C4-2B (cell line): Measurements from ENCODE around the gene APMAP.
"Not testable (repeated sequence)": the region's sequence is repeated elsewhere in the genome, so short reads cannot be mapped to it uniquely, and the experiment has no call there.

Experiments
- H3K27ac ChIP-seq: fragments of 450-650 bp; 2 replicates; pipeline ENCODE4 v1.5.1; 2017
- ZFX ChIP-seq: fragments of 450-650 bp; IDR thresholded peaks from 2 replicates; pipeline ENCODE4 v1.6.1; 2017
- TF ChIP-seq, protein P1 (sequence below): fragments of 450-650 bp; conservative IDR thresholded peaks from 2 replicates; pipeline ENCODE4 v1.5.1; 2017; ENCODE audit warnings: mild to moderate bottlenecking

The APMAP gene

GRCh38 chr20:24951536-24952083 lies 40.9 kb downstream of the APMAP start:
- no peak for TF ChIP-seq ZFX
- TF ChIP-seq, protein P1, sequence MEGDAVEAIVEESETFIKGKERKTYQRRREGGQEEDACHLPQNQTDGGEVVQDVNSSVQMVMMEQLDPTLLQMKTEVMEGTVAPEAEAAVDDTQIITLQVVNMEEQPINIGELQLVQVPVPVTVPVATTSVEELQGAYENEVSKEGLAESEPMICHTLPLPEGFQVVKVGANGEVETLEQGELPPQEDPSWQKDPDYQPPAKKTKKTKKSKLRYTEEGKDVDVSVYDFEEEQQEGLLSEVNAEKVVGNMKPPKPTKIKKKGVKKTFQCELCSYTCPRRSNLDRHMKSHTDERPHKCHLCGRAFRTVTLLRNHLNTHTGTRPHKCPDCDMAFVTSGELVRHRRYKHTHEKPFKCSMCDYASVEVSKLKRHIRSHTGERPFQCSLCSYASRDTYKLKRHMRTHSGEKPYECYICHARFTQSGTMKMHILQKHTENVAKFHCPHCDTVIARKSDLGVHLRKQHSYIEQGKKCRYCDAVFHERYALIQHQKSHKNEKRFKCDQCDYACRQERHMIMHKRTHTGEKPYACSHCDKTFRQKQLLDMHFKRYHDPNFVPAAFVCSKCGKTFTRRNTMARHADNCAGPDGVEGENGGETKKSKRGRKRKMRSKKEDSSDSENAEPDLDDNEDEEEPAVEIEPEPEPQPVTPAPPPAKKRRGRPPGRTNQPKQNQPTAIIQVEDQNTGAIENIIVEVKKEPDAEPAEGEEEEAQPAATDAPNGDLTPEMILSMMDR, result no peak
- no peak overlapping the region for H3K27ac ChIP-seq

GRCh38 chr20:24950836-24951525 lies 41.6 kb downstream of the APMAP start:
- TF ChIP-seq, protein P1, result no peak
- TF ChIP-seq ZFX, result no peak

DNA sequence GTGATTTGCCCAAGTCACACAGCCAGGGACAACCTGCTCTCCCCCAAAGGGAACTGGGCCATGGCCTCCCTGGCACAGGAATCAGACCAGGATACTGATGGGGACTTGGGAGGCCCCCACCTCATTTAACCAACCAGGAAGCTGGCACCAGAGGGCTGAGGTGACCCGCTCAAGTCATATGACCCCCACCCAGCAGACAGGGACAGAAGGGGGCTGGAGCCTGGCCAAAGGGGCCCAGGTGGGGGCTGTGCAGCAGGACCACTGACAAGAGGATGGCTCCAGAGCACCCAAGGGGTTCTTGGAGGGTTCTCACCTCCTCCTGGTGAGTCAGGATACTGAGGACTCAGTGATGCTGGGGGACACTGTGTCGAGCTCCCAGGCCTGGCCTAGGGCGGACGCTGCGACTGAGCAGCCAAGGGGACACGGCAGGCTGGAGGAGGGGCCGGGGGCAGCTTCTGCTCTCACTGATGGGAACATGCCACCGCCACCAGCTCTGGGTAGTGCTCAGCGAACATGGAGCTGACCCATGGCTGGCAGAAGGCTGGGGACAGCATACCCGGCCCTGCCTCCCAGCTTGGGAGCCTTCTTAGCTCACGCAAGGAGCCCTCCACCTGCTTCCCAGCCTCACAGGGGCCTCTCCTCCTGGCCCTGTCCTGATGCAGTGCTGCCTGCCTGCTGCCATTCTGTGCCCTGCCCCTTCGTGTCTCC lies 42.3 kb downstream of the APMAP start:
- no peak overlapping the region for H3K27ac ChIP-seq
- TF ChIP-seq, protein P1, result no peak
- TF ChIP-seq ZFX, result no peak

More at GRCh38 chr20:24950836-24951525, 41.6 kb downstream of the APMAP start:
- no peak overlapping the region for H3K27ac ChIP-seq

DNA sequence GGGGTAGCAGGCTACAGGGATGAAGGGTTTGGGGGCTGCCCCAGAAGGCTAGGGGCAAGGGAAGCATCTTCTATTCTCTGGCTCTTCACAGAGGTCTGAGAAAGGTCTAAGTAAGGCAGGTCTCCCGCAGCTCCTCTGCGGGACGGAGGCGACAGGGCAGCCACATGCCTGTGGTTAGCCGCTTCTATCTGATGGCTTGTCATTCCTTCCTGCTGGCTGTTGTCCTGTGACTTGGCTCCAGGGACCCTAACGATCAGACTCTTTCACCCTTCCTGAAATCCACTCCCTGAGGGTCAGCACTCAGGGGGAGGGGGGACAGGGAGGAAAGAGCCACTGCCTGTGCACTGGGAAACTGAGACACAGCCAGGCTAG lies 42.8 kb downstream of the APMAP start:
- H3K27ac ChIP-seq, result no peak overlapping the region
- TF ChIP-seq, protein P1, result no peak
- no peak for TF ChIP-seq ZFX

GRCh38 chr20:24948939-24949679 lies 43.4 kb downstream of the APMAP start, which contains the start of gene CST7:
TSS of gene CST7 (plus strand) at chr20:24949269. CDS start at chr20:24949506, 237 bp downstream.
- no peak within 1 kb of the TSS for H3K27ac ChIP-seq
- TF ChIP-seq ZFX, result no peak
- TF ChIP-seq, protein P1, result no peak

GRCh38 chr20:24948396-24948938 lies 44.1 kb downstream of the APMAP start:
- not testable (repeated sequence) for H3K27ac ChIP-seq

- H3K27ac ChIP-seq, result not testable (repeated sequence)
These were observed 46.2 kb downstream of the APMAP start for GRCh38 chr20:24946376-24946775.

DNA sequence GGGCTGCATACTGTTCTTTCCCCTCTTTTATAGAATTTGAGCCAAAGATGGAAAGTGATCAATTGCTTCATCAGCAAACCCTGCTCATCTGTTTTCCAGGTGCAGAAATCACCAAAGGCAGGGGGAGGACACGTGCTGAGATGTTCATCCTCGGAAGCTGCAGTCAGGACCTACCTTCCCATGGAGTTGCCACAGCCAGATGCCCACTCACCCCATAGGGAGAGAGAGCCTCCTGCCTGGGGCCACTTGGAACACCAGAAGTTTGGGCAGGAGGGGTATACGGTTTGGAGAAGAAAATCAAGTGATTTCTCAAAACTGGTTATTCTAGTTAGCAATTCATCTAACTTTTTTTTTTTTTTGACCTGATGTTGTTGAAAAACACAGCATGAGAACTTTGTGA lies 48.8 kb downstream of the APMAP start:
- TF ChIP-seq, protein P1, result no peak
- TF ChIP-seq ZFX, result no peak
- no peak overlapping the region for H3K27ac ChIP-seq
